ENCODE results near the gene TIMM17A. TPM values are rescaled to one million over a fixed set of nuclear protein-coding genes. Genes with fewer than 3 reads are reported as not detected.

The TIMM17A gene
- total RNA-seq, 1 donor from 2014 or later, result 50.8 TPM

- Mint-ChIP-seq H3K27ac (ENCODE audit: unreplicated experiment) (no peak overlapping the region), H3K27me3 (ENCODE audit: unreplicated experiment) (no peaks in the 10 kb centered on the region), H3K4me1 (ENCODE audit: unreplicated experiment) (peaks cover 41% of the 10 kb centered on the region)
Measured at GRCh38 chr1:201921952-201922558, 33.2 kb upstream of the TIMM17A start.

DNA sequence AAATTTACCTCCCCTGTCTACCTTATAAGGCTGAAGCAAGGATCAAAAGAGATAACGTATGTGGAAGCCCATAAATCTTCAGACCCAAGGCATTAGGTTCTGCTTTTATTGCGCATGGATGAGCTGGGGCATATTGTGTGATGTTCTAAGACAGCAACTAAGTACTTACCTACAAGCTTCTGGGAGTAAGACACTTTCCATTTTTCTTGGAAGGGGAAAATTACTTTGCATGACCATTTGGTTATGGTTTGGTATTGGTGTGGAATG lies 30.1 kb upstream of the TIMM17A start:
- Mint-ChIP-seq H3K9me3 (ENCODE audit: unreplicated experiment) (peaks cover 4% of the 10 kb centered on the region), H3K27ac (ENCODE audit: unreplicated experiment) (no peak overlapping the region), H3K4me1 (ENCODE audit: unreplicated experiment) (peaks cover 21% of the 10 kb centered on the region), H3K4me3 (ENCODE audit: unreplicated experiment) (no peak overlapping the region), H3K36me3 (ENCODE audit: unreplicated experiment) (peaks cover 6% of the 10 kb centered on the region), H3K27me3 (ENCODE audit: unreplicated experiment) (no peaks in the 10 kb centered on the region)
- TF ChIP-seq, protein P1, sequence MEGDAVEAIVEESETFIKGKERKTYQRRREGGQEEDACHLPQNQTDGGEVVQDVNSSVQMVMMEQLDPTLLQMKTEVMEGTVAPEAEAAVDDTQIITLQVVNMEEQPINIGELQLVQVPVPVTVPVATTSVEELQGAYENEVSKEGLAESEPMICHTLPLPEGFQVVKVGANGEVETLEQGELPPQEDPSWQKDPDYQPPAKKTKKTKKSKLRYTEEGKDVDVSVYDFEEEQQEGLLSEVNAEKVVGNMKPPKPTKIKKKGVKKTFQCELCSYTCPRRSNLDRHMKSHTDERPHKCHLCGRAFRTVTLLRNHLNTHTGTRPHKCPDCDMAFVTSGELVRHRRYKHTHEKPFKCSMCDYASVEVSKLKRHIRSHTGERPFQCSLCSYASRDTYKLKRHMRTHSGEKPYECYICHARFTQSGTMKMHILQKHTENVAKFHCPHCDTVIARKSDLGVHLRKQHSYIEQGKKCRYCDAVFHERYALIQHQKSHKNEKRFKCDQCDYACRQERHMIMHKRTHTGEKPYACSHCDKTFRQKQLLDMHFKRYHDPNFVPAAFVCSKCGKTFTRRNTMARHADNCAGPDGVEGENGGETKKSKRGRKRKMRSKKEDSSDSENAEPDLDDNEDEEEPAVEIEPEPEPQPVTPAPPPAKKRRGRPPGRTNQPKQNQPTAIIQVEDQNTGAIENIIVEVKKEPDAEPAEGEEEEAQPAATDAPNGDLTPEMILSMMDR (IDR thresholded peaks at IDR 0.05), result no peak
- no peak for DNase-seq (ENCODE audit: extremely low spot score, unreplicated experiment)

More at GRCh38 chr1:201921952-201922558, 33.2 kb upstream of the TIMM17A start:
- peaks cover 6% of the 10 kb centered on the region for H3K36me3 Mint-ChIP-seq (ENCODE audit: unreplicated experiment)
- peaks cover 4% of the 10 kb centered on the region for H3K9me3 Mint-ChIP-seq (ENCODE audit: unreplicated experiment)
- H3K4me3 Mint-ChIP-seq (ENCODE audit: unreplicated experiment), result no peak overlapping the region
- TF ChIP-seq, protein P1 (IDR thresholded peaks at IDR 0.05), result no peak
- no peak for DNase-seq (ENCODE audit: extremely low spot score, unreplicated experiment)

DNA sequence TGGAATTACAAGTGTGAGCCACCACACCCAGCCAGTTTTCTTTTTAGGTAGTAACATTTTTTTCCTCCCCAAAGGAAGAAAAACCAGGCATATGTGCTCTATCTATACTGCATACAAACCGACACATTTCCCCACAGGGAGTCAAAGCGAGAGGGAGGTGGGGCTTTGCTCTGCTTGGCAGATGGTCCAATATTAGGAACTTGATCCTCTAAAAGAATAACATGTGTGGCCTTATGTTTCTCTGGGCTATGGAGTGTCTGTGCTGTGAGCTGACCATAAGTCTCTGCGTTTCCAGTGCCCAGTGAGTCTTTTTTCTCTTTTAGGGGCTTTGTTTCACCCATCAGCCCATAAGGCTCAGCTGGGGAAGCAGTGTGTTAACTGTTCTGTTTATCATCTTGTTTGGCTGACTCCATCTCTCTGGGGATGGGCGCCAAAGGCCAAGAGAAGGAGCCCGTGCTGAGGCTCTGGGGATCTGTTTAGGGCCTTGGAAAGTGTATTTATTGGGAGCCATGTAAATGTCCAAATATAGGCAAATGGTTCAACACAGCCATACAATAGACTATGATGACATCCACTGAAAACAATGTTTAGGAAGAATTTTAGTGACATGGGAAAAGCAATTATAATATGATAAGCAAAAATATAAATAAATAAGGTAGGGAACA lies 29.2 kb upstream of the TIMM17A start:
- Mint-ChIP-seq H3K27ac (ENCODE audit: unreplicated experiment) (peak overlapping the region; percentile 78), H3K27me3 (ENCODE audit: unreplicated experiment) (no peaks in the 10 kb centered on the region), H3K9me3 (ENCODE audit: unreplicated experiment) (peaks cover 4% of the 10 kb centered on the region), H3K4me3 (ENCODE audit: unreplicated experiment) (no peak overlapping the region), H3K4me1 (ENCODE audit: unreplicated experiment) (peaks cover 19% of the 10 kb centered on the region), H3K36me3 (ENCODE audit: unreplicated experiment) (peaks cover 5% of the 10 kb centered on the region)
- no peak for DNase-seq (ENCODE audit: extremely low spot score, unreplicated experiment)
- TF ChIP-seq, protein P1 (IDR thresholded peaks at IDR 0.05), result no peak

GRCh38 chr1:201928266-201928665 lies 27.0 kb upstream of the TIMM17A start:
- Mint-ChIP-seq H3K27ac (ENCODE audit: unreplicated experiment) (no peak overlapping the region), H3K9me3 (ENCODE audit: unreplicated experiment) (no peaks in the 10 kb centered on the region), H3K4me1 (ENCODE audit: unreplicated experiment) (peaks cover 21% of the 10 kb centered on the region), H3K27me3 (ENCODE audit: unreplicated experiment) (no peaks in the 10 kb centered on the region), H3K36me3 (ENCODE audit: unreplicated experiment) (peaks cover 2% of the 10 kb centered on the region), H3K4me3 (ENCODE audit: unreplicated experiment) (no peak overlapping the region)
- TF ChIP-seq, protein P1 (IDR thresholded peaks at IDR 0.05), result no peak
- no peak for DNase-seq (ENCODE audit: extremely low spot score, unreplicated experiment)

GRCh38 chr1:201930137-201930536 lies 25.2 kb upstream of the TIMM17A start:
- DNase-seq (ENCODE audit: extremely low spot score, unreplicated experiment), result no peak
- no peaks in the 10 kb centered on the region for H3K27me3 Mint-ChIP-seq (ENCODE audit: unreplicated experiment)

More at GRCh38 chr1:201930137-201930536, 25.2 kb upstream of the TIMM17A start:
- H3K27ac Mint-ChIP-seq (ENCODE audit: unreplicated experiment), result no peak overlapping the region
- no peaks in the 10 kb centered on the region for H3K9me3 Mint-ChIP-seq (ENCODE audit: unreplicated experiment)
- H3K36me3 Mint-ChIP-seq (ENCODE audit: unreplicated experiment), result peaks cover 2% of the 10 kb centered on the region
- H3K4me1 Mint-ChIP-seq (ENCODE audit: unreplicated experiment), result peaks cover 32% of the 10 kb centered on the region
- no peak overlapping the region for H3K4me3 Mint-ChIP-seq (ENCODE audit: unreplicated experiment)
- TF ChIP-seq, protein P1 (IDR thresholded peaks at IDR 0.05), result no peak

All from osteocyte (in vitro differentiated cells).